Smooth muscle cell (in vitro differentiated cells): ENCODE data around the gene MAGEC3. TPM values are rescaled to one million over a fixed set of nuclear protein-coding genes. Genes with fewer than 3 reads are reported as not detected.

Source experiments
- DNase-seq: peaks from one replicate; lab custom pipeline; 2025; ENCODE audit not compliant: unreplicated experiment; lab: John Stamatoyannopoulos, UW
- H2AFZ ChIP-seq: fragments of 200-600 bp; sonication (generic); 2 replicates; pipeline ENCODE4 v1.6.0; 2016; ENCODE audit warnings: antibody characterized with exemption, low read depth, mild to moderate bottlenecking
- H3F3A ChIP-seq: fragments of 200-600 bp; sonication (generic); 2 replicates; pipeline ENCODE4 v1.6.0; 2017; ENCODE audit warnings: antibody characterized with exemption, low read depth
- H3K27ac ChIP-seq: fragments of 200-600 bp; sonication (generic); 2 replicates; pipeline ENCODE4 v1.5.1; 2016; ENCODE audit warnings: low read depth, mild to moderate bottlenecking
- H3K27me3 ChIP-seq: fragments of 200-600 bp; sonication (generic); 2 replicates; pipeline ENCODE4 v1.6.1; 2016; ENCODE audit warnings: low read depth, mild to moderate bottlenecking
- H3K36me3 ChIP-seq: fragments of 200-600 bp; sonication (generic); 2 replicates; pipeline ENCODE4 v1.5.1; 2016; ENCODE audit warnings: low read depth
- H3K4me1 ChIP-seq: fragments of 200-600 bp; sonication (generic); 2 replicates; pipeline ENCODE4 v1.5.1; 2016; ENCODE audit warnings: low read depth
- H3K4me2 ChIP-seq: fragments of 200-600 bp; sonication (generic); 2 replicates; pipeline ENCODE4 v1.6.0; 2016; ENCODE audit warnings: mild to moderate bottlenecking
- H3K4me3 ChIP-seq: fragments of 200-600 bp; sonication (generic); 2 replicates; pipeline ENCODE4 v1.5.1; 2016; ENCODE audit warnings: mild to moderate bottlenecking
- H3K79me2 ChIP-seq: fragments of 200-600 bp; sonication (generic); 2 replicates; pipeline ENCODE4 v1.6.0; 2016; ENCODE audit warnings: low read depth, mild to moderate bottlenecking
- H3K9ac ChIP-seq: fragments of 200-600 bp; sonication (generic); 2 replicates; pipeline ENCODE4 v1.6.0; 2016; ENCODE audit warnings: low read depth
- H3K9me3 ChIP-seq: fragments of 200-600 bp; sonication (generic); replicated peaks from 2 replicates; pipeline ENCODE4 v1.5.1; 2016; ENCODE audit warnings: low read depth
- H4K20me1 ChIP-seq: fragments of 200-600 bp; sonication (generic); 2 replicates; pipeline ENCODE4 v1.6.0; 2016; ENCODE audit warnings: low read depth
- CTCF ChIP-seq: fragments of 200-600 bp; sonication (generic); IDR thresholded peaks from 2 replicates; pipeline ENCODE4 v1.5.1; 2017; ENCODE audit warnings: borderline replicate concordance, mild to moderate bottlenecking, antibody characterized with exemption; ENCODE audit not compliant: insufficient read depth, poor library complexity, severe bottlenecking
- WGBS: methylation state at CpG from one replicate; pipeline ENCODE4 v1.1.7; 2016; ENCODE audit warnings: low lambda C conversion rate; 5-methylcytosine and 5-hydroxymethylcytosine counted together
- polyA plus RNA-seq: library from polyadenylated mRNA; unstranded; fragments of >200 nt; fragmentation: Nextera tagmentation; extraction: Ambion mirVana; gene quantifications from 2 replicates; pipeline ENCODE4 v1.2.1, GENCODE V29; 2016
- total RNA-seq: library from RNA; depleted of rRNA; stranded (reverse); fragments of >200 nt; gene quantifications from 2 replicates; pipeline ENCODE4 v1.2.3, GENCODE V29; 2014

The MAGEC3 gene
- total and polyA plus RNA-seq, 2 experiments from 2014 or later, result not detected

DNA sequence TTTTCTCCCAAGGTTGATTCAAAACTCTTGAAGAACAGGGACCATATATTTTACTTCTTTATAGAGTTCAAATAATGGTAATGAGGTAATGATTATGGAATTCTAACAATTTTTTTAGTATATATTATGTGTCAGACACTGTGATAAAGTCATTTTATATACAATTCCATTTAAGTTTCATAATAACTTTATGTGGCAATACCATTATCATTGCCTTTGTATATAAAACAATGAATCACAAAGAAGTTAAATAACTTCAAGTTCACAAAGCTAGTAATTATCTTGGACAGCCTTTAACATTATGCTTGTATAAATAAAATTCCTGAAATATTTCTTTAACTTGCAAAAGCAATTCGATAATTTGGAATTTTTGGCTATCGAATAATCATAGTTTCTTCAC is 86.2 kb downstream of the MAGEC3 start:
- Histone ChIP-seq H2AFZ (no peak overlapping the region), H3K27ac (no peak overlapping the region), H3K27me3 (no peaks in the 10 kb centered on the region), H4K20me1 (no peaks in the 10 kb centered on the region), H3K4me2 (no peak overlapping the region), H3K36me3 (no peaks in the 10 kb centered on the region), H3K4me1 (no peaks in the 10 kb centered on the region), H3F3A (no peaks in the 10 kb centered on the region), H3K79me2 (no peaks in the 10 kb centered on the region), H3K9ac (no peak overlapping the region), H3K4me3 (no peak overlapping the region), H3K9me3 (no peaks in the 10 kb centered on the region)
- TF ChIP-seq CTCF, result no peak
- DNase-seq, result no peak
- WGBS, result 89% methylated on average over 2 of the region's 2 CpGs

- 59% methylated on average over 3 of the region's 3 CpGs for WGBS
- H3K27me3 ChIP-seq, result no peaks in the 10 kb centered on the region
- no peak for DNase-seq
- no peak for TF ChIP-seq CTCF
- H3K79me2 ChIP-seq, result no peaks in the 10 kb centered on the region
- no peaks in the 10 kb centered on the region for H3K4me1 ChIP-seq
- H3F3A ChIP-seq, result no peaks in the 10 kb centered on the region
- H3K36me3 ChIP-seq, result no peaks in the 10 kb centered on the region
- H3K4me3 ChIP-seq, result no peak overlapping the region
- H3K4me2 ChIP-seq, result no peak overlapping the region
- no peak overlapping the region for H2AFZ ChIP-seq
- H4K20me1 ChIP-seq, result no peaks in the 10 kb centered on the region
- no peak overlapping the region for H3K27ac ChIP-seq
- no peak overlapping the region for H3K9ac ChIP-seq
- H3K9me3 ChIP-seq, result peaks cover 3% of the 10 kb centered on the region
Observed at GRCh38 chrX:141928432-141928831, 90.3 kb downstream of the MAGEC3 start.

- no peak overlapping the region for H3K9ac ChIP-seq
- H3K27me3 ChIP-seq, result no peaks in the 10 kb centered on the region
- no peaks in the 10 kb centered on the region for H4K20me1 ChIP-seq
- H3F3A ChIP-seq, result no peaks in the 10 kb centered on the region
- H3K4me1 ChIP-seq, result no peaks in the 10 kb centered on the region
- H2AFZ ChIP-seq, result no peak overlapping the region
- WGBS, result 63% methylated on average over 2 of the region's 2 CpGs
- no peak overlapping the region for H3K27ac ChIP-seq
- H3K79me2 ChIP-seq, result no peaks in the 10 kb centered on the region
- H3K9me3 ChIP-seq, result peaks cover 3% of the 10 kb centered on the region
- H3K4me2 ChIP-seq, result no peak overlapping the region
- no peak overlapping the region for H3K4me3 ChIP-seq
- DNase-seq, result no peak
- no peak for TF ChIP-seq CTCF
- H3K36me3 ChIP-seq, result no peaks in the 10 kb centered on the region
Observed at GRCh38 chrX:141934059-141934641, 96.0 kb downstream of the MAGEC3 start.

DNA sequence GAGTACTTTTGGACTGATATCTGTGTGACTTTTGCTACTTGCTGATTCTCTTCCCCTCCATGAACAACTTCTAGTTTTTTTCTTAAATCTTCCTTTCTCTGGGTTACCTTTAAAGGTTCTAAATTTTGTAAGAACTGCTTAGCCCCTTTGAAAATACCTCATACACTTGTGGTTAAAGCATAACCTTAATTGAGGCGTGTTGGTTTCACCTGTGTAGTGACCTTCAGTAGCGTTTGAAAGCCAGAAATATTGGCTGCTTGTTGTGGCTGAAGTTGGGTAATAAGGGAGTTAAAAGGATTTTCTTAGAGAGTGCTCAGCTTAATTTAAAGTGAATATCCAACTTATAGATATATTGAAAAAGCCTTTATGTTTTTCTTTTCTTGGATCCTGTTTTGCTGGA is 97.5 kb downstream of the MAGEC3 start:
- Histone ChIP-seq H2AFZ (no peak overlapping the region), H3K4me2 (no peak overlapping the region), H3K4me3 (no peak overlapping the region), H4K20me1 (no peaks in the 10 kb centered on the region), H3K79me2 (no peaks in the 10 kb centered on the region), H3K9me3 (peaks cover 3% of the 10 kb centered on the region), H3K27ac (no peak overlapping the region), H3K27me3 (no peaks in the 10 kb centered on the region), H3F3A (no peaks in the 10 kb centered on the region), H3K4me1 (no peaks in the 10 kb centered on the region), H3K36me3 (no peaks in the 10 kb centered on the region), H3K9ac (no peak overlapping the region)
- WGBS, result 75% methylated on average over 2 of the region's 2 CpGs
- no peak for DNase-seq
- TF ChIP-seq CTCF, result no peak
